Measurements from ENCODE around the gene PRM1.

PRM1 gene

GRCh38 chr16:11274964-11275363 lies 6.2 kb downstream of the PRM1 start:
- no peak for TF ChIP-seq CTCF (IDR thresholded peaks at IDR 0.05; ENCODE audit: control extremely low read depth, extremely low read depth, low read depth, missing control alignments)
- CTCF ChIA-PET: interaction anchor here (0.8 kb wide), 1 partner anchor 17 kb away, joined by 3 read pairs; no protein-coding TSS in a partner anchor
- no peak for DNase-seq (ENCODE audit: extremely low spot score)
- POLR2A ChIA-PET: interaction anchor here (0.6 kb wide), 1 partner anchor 293 kb away, joined by 5 read pairs; no protein-coding TSS in a partner anchor

GRCh38 chr16:11273721-11274324 lies 7.3 kb downstream of the PRM1 start:
- ChIA-PET POLR2A (no interaction called here), CTCF (interaction anchor here (1.1 to 2.6 kb wide), 7 partner anchors 10 to 123 kb away, joined by 3 to 7 read pairs (median 3); partner anchors contain the start of gene SOCS1)
- no peak for TF ChIP-seq CTCF (IDR thresholded peaks at IDR 0.05; ENCODE audit: control extremely low read depth, extremely low read depth, low read depth, missing control alignments)
- no peak for DNase-seq (ENCODE audit: extremely low spot score)

GRCh38 chr16:11272921-11273720 lies 8.0 kb downstream of the PRM1 start, which contains the start of gene PRM3:
PRM3 (minus strand) TSS chr16:11273629; CDS start chr16:11273595, 34 bp downstream.
- ChIA-PET POLR2A (no interaction called here), CTCF (interaction anchor here (1.1 to 2.6 kb wide), 10 partner anchors 10 to 319 kb away, joined by 3 to 7 read pairs (median 3); partner anchors contain the start of gene SOCS1)
- DNase-seq (ENCODE audit: extremely low spot score): no peak
- TF ChIP-seq CTCF (IDR thresholded peaks at IDR 0.05; ENCODE audit: control extremely low read depth, extremely low read depth, low read depth, missing control alignments): no peak

- TF ChIP-seq CTCF (IDR thresholded peaks at IDR 0.05; ENCODE audit: control extremely low read depth, extremely low read depth, low read depth, missing control alignments): no peak
- ChIA-PET CTCF (interaction anchor here (0.9 to 2.6 kb wide), 5 partner anchors 11 to 318 kb away, joined by 3 to 7 read pairs (median 3); no protein-coding TSS in a partner anchor), POLR2A (no interaction called here)
- DNase-seq (ENCODE audit: extremely low spot score): no peak
Observed at GRCh38 chr16:11272484-11272883, 8.6 kb downstream of the PRM1 start.

- TF ChIP-seq CTCF (IDR thresholded peaks at IDR 0.05; ENCODE audit: control extremely low read depth, extremely low read depth, low read depth, missing control alignments): no peak
- CTCF ChIA-PET: interaction anchor here (0.6 to 2.6 kb wide), 6 partner anchors 10 to 317 kb away, joined by 3 to 7 read pairs (median 3); partner anchors contain the start of gene SOCS1
- DNase-seq (ENCODE audit: extremely low spot score): no peak
- POLR2A ChIA-PET: interaction anchor here (1.0 kb wide), 1 partner anchor 15 kb away, joined by 4 read pairs; no protein-coding TSS in a partner anchor
Observed at GRCh38 chr16:11271610-11272009, 9.5 kb downstream of the PRM1 start.

- no peak for TF ChIP-seq CTCF (IDR thresholded peaks at IDR 0.05; ENCODE audit: control extremely low read depth, extremely low read depth, low read depth, missing control alignments)
- ChIA-PET POLR2A (no interaction called here), CTCF (interaction anchor here (0.9 to 4.6 kb wide), 5 partner anchors 10 to 300 kb away, joined by 3 to 39 read pairs (median 3); partner anchors contain the start of gene SOCS1)
- DNase-seq (ENCODE audit: extremely low spot score): no peak
Observed at GRCh38 chr16:11270602-11271162, 10.4 kb downstream of the PRM1 start.

Measured in GM10248 (cell line).